Ovary (tissue), 3 donors: ENCODE results near the gene PMM2.

Experiments
- CTCF ChIP-seq, 3 donors: fragments of 450-650 bp in 2 of 3; fragments of 200-600 bp in 1 of 3; IDR thresholded peaks; one replicate each; pipeline versions ENCODE4 v1.5.1 to v1.8.0; 2016 to 2022; ENCODE audit warnings: antibody characterized with exemption in 3 of 3, mild to moderate bottlenecking in 1 of 3
- EP300 ChIP-seq: sonication (generic); formaldehyde crosslinking; IDR thresholded peaks from one replicate; pipeline ENCODE4 v1.6.1; 2017; ENCODE audit warnings: antibody characterized with exemption
- POLR2A ChIP-seq: fragments of 450-650 bp; IDR thresholded peaks from one replicate; pipeline ENCODE4 v1.6.1; 2017; ENCODE audit warnings: antibody characterized with exemption, mild to moderate bottlenecking, moderate library complexity
- donor health status: DM: no; HTN: no; CAD: no.

- TF ChIP-seq POLR2A, result no peak
- TF ChIP-seq CTCF (IDR thresholded peaks at IDR 0.05), result no peak
- TF ChIP-seq EP300, result no peak
These were observed 74.4 kb downstream of the PMM2 start for GRCh38 chr16:8872071-8872470.
